HUDEP-2 (cell line): ENCODE data around the gene LCN12.
A peak's percentile ranks its signal among the peaks of the same experiment; 100 is the strongest.

ENCODE experiments used
- DNase-seq, 76 experiments: peaks; one replicate each; lab custom pipeline; 2025; ENCODE audit not compliant: unreplicated experiment in 76 of 76; lab: John Stamatoyannopoulos, UW

Gene LCN12

GRCh38 chr9:136957461-136957860, 5.4 kb downstream of the LCN12 start:
- no peak for DNase-seq

- DNase-seq, result no peak
Measured at GRCh38 chr9:136957901-136958300, 5.8 kb downstream of the LCN12 start.

GRCh38 chr9:136958473-136958872, 6.4 kb downstream of the LCN12 start:
- DNase-seq, result no peak

DNA sequence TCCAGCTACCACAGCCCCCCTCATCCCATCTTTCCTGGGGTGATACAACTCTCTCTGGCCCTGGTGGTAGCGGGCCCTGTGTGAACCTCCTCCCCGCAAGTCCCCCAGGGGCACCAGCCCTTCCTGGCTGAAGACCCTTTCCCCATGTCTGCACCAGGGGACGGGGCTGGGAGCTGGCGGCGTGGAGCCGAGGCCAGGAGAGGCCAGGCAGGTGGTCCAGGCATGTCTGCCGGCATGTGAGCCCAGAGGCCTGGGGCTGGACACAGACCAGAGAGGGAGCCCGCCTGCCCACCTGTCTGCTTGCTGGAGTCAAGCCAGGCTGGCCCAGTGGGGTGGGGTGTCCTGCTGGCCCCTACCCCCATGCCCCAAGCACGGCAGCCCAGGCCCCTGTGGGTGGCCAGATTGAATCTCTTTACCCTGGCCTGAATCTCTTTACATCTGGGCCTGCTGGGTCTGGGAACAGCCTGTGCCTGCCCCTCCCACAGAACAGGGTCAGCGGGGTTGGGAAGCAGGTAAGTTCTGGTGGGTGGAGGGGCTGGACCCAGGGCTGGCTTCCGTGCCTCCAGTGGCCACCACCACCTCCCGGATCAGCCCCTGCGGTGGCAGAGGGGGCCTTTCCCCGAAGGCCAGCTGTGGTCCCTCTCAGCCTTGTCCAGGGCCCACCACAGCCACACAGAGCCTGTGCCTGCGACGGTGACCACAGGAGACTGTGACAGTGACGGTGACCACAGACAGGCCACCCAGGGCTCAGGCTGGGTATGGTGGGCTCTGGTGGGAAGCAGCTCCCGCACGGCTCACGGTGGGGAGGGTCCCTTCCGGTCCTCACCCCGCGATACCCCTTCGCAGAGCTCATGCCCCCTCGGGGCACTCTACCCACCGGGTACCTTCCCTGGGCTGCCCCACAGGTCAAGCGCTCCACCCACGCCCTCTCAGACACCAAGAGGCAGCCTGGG, 7.1 kb downstream of the LCN12 start:
- no peak for DNase-seq

DNA sequence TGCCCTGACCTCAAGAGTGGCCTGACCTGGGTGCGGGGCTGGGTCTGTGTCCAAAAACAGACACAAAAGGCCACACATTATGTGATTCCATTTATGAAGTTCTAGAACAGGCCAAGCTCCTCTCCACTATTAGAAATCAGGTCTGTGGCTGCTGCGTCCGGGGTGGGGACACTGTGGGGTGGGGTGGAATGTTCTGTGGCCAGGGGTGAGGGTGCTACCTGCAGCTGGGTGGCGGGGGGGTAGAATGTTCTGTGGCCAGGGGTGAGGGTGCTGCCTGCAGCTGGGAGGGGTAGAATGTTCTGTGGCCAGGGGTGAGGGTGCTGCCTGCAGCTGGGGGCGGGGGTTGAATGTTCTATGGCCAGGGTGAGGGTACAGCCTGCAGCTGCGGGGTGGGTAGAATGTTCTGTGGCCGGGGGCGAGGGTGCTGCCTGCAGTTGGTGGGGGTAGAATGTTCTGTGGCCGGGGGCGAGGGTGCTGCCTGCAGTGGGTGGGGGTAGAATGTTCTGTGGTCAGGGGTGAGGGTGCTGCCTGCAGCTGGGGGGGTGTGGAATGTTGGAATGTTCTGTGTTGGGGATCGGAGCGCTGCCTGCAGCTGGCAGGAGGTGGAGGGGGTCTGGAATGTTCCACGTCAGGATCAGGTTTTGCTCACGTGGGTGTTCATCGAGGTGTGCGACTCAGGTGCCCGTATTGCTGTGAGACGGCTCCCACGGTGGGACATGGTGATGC, 8.3 kb downstream of the LCN12 start:
- DNase-seq, result no peak

DNA sequence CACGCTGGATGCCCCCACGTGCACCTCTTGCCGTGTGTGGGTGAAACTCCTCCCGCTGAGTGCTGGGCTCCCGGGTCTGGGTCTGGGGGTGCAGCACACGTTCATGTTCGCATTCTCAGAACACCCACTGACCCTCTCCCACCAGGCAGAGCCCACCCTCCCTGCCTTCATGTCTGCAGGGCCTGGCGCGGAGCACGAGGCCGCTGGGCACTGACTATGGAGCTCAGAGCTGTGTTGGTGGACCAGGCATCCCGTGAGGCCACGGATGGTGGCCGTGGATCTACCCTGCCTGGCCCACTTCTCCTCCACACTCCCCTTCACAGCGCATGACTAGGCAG, 8.8 kb downstream of the LCN12 start:
- DNase-seq, result no peak

- DNase-seq, result no peak
Measured at GRCh38 chr9:136961279-136962065, 9.4 kb downstream of the LCN12 start.

DNA sequence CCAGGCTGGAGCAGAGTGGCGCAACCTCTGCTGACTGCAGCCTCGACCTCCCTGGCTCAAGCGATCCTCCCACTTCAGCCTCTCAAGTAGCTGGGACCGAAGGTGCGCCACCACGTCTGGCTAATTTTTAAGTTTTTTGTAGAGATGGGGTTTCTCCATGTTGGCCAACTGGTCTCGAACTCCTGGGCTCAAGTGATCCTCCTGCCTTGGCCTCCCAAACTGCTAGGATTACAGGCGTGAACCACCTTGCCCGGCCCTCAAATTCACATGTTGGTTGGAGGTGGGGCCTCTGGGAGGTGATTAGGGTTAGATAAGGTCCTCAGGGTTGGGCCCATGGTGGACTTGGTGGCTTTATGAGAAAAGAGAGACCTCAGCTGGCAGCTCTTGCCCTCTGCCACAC, 10.1 kb downstream of the LCN12 start:
- DNase-seq, result peak in 24 of 76 experiments; percentile 5 to 51 (median 22)

- no peak for DNase-seq
Measured at GRCh38 chr9:136962701-136963248, 10.7 kb downstream of the LCN12 start.

DNA sequence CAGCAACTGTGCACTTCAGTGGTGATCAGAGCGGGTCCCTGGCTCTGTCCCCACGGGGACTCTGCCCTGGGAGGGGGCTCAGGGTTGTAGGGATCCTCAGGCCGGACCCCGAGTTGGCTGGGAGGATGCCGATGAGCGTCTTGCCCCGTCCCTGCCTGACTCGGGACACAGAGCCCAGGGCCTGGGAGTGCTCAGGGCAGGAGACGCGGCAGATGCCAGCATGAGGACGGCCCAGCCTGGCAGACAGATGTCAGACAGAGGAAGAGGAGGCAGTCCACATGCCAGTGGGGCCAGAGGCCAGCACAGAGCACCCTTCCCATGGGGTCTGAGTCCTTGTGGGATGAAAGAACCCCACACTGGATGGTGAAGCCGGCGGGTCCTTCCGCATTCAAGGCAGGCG, 11.3 kb downstream of the LCN12 start:
- DNase-seq, result no peak

- no peak for DNase-seq
Measured at GRCh38 chr9:136963751-136964150, 11.7 kb downstream of the LCN12 start.

DNA sequence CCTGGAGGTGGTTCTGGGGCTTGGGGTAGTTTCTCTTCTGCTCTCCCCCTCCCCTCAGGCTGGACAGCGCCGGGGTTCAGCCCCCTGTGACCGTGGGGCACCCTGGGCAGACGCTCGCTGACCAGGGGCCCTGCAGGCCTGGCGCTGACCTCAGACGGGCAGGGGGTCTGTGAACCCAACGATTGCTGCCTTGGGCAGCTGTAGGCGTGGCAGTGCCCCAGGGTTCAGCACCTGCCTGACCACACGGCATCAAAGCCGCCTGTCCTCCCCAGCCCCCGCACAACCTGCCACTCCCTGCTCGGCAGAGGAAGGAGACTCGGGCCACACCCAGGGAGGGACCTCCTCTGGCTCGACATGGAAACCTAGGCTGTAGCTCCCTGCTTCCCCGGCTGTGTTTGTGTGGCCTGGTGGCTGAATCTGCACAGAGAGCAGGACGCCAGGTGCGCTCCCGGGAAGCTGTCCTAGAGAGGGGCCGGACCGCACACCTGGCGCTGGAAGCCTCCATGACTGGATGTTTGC, 12.2 kb downstream of the LCN12 start:
- DNase-seq, result peak in 44 of 76 experiments; percentile 4 to 63 (median 36)

DNA sequence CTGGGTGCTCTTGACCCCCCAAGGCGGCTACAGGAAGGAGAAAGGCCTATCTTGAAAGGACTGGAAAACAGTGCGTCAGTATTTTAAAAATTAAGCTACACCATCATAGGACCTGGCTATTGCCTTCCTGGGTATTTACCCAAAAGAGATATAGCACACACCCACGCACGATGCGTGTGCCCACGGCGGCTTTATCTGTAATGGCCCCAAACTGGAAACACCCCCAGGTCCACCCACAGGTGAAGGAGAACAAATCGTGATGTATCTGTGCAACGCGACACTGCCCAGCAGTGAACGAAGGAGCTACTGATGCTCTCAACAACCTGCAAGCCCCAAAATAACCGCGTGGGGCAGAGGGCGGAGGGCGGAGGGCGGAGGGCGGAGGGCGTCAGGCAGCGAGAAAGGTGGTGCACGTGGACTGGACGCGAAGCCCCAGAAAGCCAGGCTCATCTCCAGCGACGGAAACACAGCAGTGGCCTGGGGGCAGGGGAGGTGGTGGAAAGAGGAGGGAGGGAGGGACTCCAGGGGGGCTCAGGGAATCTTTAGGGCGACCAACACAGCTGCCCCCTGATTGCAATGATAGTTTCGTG, 12.9 kb downstream of the LCN12 start:
- no peak for DNase-seq

- DNase-seq, result no peak
Measured at GRCh38 chr9:136965771-136966484, 13.9 kb downstream of the LCN12 start.

DNA sequence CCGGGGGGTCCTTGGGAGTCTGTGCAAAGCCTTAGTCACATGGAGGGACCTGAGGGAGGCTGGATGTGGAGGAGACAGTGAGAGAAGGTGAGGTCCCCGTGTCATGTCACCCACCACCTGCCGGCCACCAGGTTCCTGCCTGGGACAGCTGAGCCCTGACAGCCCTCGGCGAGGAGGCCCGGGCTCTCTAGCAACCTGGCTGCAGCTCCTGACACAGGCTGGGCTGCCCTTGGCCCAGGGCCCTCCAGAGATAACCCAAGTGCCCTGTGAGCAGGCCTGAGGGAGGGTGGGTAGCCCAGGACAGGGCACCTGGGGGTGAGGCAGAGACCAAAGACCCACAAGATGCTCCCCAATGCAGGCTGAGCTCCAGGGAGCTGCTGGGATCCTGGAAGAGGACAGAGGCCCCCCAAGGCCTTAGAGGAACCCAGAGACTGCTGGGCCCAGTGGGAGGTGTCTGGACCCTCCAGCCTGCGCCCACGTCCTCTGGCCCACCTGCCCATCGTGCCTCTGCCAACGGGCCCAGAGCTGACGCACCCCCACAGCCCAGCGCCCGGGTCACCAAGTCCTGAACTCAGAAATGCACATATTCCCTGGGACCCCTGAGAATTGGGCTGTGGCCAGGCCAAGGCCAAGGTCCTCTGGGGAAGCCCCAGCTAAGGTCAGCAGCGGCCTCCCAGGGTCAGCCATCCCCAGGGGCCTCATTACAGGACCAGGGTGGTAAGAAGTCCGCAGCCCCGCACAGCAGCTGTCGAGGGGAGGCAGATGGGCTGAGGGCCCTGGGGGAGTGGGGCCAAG, 16.5 kb downstream of the LCN12 start:
- DNase-seq, result no peak

DNA sequence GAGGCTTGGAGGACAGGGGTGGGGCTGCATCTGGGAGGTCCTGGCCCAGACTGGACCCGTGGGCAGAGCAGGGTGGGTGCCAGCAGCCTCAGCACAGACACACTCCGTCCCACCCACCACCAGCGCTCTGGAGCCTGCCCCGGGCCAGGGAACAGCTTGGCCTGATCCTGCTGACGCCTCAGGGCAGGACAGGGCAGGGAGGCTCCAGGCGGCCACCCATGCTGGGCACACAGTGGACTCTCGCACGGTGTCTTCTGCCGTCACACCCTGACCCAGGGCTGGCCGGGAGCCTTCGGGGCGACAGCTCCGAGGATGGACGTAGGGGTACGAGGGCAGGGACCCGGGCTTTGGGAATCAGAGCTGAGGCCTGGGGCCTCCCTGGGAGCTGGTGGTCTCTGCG, 17.1 kb downstream of the LCN12 start:
- DNase-seq, result no peak

GRCh38 chr9:136969774-136970173, 17.7 kb downstream of the LCN12 start:
- DNase-seq, result no peak

DNA sequence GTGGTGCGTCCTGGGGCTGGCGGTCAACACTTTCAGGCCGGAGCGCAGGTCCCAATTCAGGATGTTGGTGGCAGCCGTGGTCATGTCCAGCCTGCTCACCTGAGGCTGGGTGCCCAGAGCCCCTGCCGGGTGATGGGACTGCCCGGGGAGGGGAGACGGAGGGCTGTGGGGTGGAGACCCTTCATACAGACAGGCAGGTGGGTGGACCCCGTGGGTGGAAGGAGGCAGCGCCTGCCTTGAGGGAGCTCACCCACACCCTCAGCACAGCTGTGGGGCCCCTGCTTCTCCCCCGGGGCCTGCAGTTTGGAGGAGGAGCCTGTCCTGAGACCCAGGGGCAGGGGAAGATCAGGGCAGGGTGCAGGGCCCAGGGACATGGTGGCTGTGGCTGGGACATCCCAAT, 18.3 kb downstream of the LCN12 start:
- DNase-seq, result no peak

DNA sequence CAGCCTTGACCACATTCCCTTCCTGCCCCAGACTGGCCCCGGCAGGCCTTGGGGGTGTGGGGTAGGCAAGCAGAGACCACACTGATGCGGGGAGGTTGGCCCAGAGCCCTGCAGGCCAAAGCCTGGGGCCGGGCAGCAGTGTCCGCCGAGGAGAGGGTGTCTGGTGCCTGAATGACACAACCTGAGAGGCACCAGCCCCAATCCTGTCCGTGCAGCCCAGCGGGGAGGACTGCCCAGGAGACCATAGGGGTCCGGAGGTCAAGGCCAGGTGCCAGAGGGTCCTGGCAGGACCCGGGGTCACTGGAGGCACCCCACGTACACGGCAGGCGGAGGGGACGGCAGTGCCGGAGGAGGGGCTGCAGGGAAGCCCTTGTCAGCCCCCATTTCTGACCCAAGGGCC, 19.7 kb downstream of the LCN12 start:
- no peak for DNase-seq
